ENCODE data around the gene ANKRD36C.
"Not testable (repeated sequence)": the region's sequence is repeated elsewhere in the genome, so short reads cannot be mapped to it uniquely, and the experiment has no call there.

Gene ANKRD36C

GRCh38 chr2:95836151-95836550, 155.5 kb downstream of the ANKRD36C start:
- TF ChIP-seq TAF1 (IDR thresholded peaks at IDR 0.05; ENCODE audit: low read depth, low read length): no peak
- TF ChIP-seq POU2F2 (IDR thresholded peaks at IDR 0.05; ENCODE audit: low read depth, low read length): no peak
- TF ChIP-seq PAX5 (IDR thresholded peaks at IDR 0.05; ENCODE audit: insufficient read depth, low read length, severe bottlenecking): no peak
- TF ChIP-seq POLR2AphosphoS5 (IDR thresholded peaks at IDR 0.05; ENCODE audit: low read depth, low read length): no peak
- TF ChIP-seq SPI1 (IDR thresholded peaks at IDR 0.05; ENCODE audit: low read depth, low read length): no peak
- TF ChIP-seq POLR2A (IDR thresholded peaks at IDR 0.05; ENCODE audit: low read depth, low read length): no peak
- FAIRE-seq: no peak
- DNase-seq (ENCODE audit: insufficient read length, low spot score): no peak

GRCh38 chr2:95834077-95835013, 157.3 kb downstream of the ANKRD36C start:
- not testable (repeated sequence) for FAIRE-seq; DNase-seq (ENCODE audit: insufficient read length, low spot score)

- not testable (repeated sequence) for FAIRE-seq; DNase-seq (ENCODE audit: insufficient read length, low spot score)
These were observed 167.4 kb downstream of the ANKRD36C start for GRCh38 chr2:95824218-95824617.

DNA sequence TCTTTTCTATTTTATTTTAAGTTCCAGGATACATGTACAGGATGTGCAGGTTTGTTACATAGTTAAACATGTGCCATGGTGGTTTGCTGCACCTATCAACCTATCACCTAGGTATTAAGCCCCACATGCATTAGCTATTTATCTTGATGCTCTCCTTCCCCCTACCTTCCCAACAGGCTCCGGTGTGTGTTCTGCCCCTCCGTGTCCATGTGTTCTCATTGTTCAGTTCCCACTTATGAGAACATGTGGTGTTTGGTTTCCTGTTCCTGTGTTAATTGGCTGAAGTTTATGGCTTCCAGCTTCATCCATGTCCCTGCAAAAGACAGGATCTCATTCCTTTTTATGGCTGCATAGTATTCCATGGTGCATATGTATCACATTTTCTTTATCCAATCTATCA, 174.1 kb downstream of the ANKRD36C start:
- not testable (repeated sequence) for DNase-seq (ENCODE audit: insufficient read length, low spot score); FAIRE-seq

GRCh38 chr2:95813311-95813710, 178.3 kb downstream of the ANKRD36C start:
- DNase-seq (ENCODE audit: insufficient read length, low spot score); FAIRE-seq: not testable (repeated sequence)

DNA sequence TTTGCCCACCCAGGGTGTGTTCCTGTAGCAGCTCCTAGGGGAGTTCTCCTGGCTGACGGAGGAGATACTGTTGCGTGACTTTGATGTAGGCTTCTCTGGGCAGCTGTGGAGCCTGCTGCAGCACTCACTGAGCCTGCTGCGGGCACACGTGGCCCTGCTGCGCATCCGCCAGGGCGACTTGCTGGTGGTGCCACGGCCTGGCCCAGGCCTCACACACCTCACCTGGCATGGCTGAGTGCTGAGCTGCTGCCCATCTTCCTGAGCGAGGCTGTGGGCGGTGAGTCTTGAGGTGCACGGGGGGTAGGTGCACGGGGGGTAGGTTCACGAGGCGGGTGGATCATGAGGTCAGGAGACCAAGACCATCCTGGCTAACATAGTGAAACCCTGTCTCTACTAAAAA, 191.7 kb downstream of the ANKRD36C start:
- no peak for DNase-seq (ENCODE audit: insufficient read length, low spot score)
- TF ChIP-seq POLR2AphosphoS5 (IDR thresholded peaks at IDR 0.05; ENCODE audit: low read depth, low read length) (no peak), SPI1 (IDR thresholded peaks at IDR 0.05; ENCODE audit: low read depth, low read length) (no peak), POLR2A (IDR thresholded peaks at IDR 0.05; ENCODE audit: low read depth, low read length) (no peak), POU2F2 (IDR thresholded peaks at IDR 0.05; ENCODE audit: low read depth, low read length) (no peak), PAX5 (IDR thresholded peaks at IDR 0.05; ENCODE audit: insufficient read depth, low read length, severe bottlenecking) (no peak), TAF1 (IDR thresholded peaks at IDR 0.05; ENCODE audit: low read depth, low read length) (no peak)
- FAIRE-seq: no peak

- not testable (repeated sequence) for FAIRE-seq; DNase-seq (ENCODE audit: insufficient read length, low spot score)
These were observed 192.3 kb downstream of the ANKRD36C start for GRCh38 chr2:95799147-95799889.

GRCh38 chr2:95796249-95797099, 195.2 kb downstream of the ANKRD36C start:
- peak; percentile 28 for FAIRE-seq
- not testable (repeated sequence) for DNase-seq (ENCODE audit: insufficient read length, low spot score)

GRCh38 chr2:95793970-95794369, 197.7 kb downstream of the ANKRD36C start:
- not testable (repeated sequence) for FAIRE-seq

GRCh38 chr2:95790180-95790579, 201.4 kb downstream of the ANKRD36C start:
- peak; percentile 35 for FAIRE-seq

More at GRCh38 chr2:95793970-95794369, 197.7 kb downstream of the ANKRD36C start:
- DNase-seq (ENCODE audit: insufficient read length, low spot score): not testable (repeated sequence)

GRCh38 chr2:95789385-95789784, 202.2 kb downstream of the ANKRD36C start:
- DNase-seq (ENCODE audit: insufficient read length, low spot score): not testable (repeated sequence)
- FAIRE-seq: peak; percentile 77

More at GRCh38 chr2:95790180-95790579, 201.4 kb downstream of the ANKRD36C start:
- not testable (repeated sequence) for DNase-seq (ENCODE audit: insufficient read length, low spot score)

DNA sequence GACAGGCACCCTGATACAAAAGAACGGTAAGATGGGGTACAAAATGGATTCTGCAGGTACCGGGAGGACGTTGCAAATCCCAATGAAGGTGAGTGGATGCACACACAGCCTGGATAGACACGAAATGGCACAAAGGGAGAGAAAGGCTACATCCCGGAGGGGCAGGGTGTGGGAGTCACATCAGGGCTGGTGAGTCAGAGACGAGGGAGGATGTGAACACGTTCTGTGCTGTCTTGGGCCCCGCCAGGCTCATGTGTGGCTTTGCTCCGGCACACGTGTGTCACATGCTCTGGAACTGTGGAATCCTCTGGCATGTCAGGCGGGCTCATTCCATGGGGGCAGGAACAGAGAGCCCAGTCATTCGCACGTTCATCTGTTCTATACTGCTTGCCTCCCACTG, 203.0 kb downstream of the ANKRD36C start:
- not testable (repeated sequence) for DNase-seq (ENCODE audit: insufficient read length, low spot score)
- peak; percentile 47 for FAIRE-seq
